Measurements from ENCODE around the gene TMEM158.

Gene TMEM158

DNA sequence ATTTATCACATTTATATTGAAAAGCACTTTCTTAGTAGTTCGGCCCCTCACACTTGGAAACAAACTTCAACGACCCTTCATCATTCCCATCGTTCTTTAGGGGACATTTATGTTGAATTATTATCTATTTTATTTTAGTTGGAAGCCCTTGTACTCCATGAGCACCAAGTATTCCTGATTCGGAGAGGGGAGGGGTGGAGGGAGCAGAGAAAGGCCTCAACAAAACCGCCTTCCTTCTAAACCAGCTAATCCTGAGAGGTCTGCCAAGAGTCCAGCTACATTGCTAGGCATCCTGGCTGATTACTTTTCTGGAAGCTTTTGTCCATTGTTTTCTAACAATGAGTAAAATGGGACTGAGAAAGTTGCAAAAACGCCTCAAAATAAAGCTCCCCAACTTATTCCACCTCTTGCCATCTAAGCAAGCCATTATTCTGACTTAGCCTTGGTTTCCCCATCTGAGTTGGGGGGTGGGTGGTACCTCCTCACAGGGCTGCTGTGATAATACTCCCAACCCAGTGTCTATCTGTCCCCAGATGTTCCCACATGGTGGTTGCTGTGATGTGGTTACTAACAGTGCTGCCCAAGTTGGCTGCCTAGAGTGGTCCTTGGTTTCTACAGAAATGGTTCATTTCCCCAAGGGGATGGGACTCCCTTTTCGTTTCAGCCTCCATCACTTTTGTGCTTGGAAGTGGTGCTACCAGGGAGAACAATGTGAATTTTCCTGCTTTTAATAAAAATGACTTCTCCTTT lies 1.2 kb upstream of the TMEM158 start:
- H3K4me3 ChIP-seq (ENCODE audit: low read depth, low read length) = no peak overlapping the region
- TF ChIP-seq, protein P1, sequence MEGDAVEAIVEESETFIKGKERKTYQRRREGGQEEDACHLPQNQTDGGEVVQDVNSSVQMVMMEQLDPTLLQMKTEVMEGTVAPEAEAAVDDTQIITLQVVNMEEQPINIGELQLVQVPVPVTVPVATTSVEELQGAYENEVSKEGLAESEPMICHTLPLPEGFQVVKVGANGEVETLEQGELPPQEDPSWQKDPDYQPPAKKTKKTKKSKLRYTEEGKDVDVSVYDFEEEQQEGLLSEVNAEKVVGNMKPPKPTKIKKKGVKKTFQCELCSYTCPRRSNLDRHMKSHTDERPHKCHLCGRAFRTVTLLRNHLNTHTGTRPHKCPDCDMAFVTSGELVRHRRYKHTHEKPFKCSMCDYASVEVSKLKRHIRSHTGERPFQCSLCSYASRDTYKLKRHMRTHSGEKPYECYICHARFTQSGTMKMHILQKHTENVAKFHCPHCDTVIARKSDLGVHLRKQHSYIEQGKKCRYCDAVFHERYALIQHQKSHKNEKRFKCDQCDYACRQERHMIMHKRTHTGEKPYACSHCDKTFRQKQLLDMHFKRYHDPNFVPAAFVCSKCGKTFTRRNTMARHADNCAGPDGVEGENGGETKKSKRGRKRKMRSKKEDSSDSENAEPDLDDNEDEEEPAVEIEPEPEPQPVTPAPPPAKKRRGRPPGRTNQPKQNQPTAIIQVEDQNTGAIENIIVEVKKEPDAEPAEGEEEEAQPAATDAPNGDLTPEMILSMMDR (IDR thresholded peaks at IDR 0.05; ENCODE audit: insufficient read depth, low read length, missing control alignments) = no peak
- CTCF ChIA-PET = interaction anchor here (1.1 to 9.1 kb wide), 10 partner anchors 16 to 282 kb away, joined by 3 to 239 read pairs (median 12); no protein-coding TSS in a partner anchor
- POLR2A ChIA-PET = no interaction called here
- DNase-seq (ENCODE audit: low read depth, low spot score) = no peak

DNA sequence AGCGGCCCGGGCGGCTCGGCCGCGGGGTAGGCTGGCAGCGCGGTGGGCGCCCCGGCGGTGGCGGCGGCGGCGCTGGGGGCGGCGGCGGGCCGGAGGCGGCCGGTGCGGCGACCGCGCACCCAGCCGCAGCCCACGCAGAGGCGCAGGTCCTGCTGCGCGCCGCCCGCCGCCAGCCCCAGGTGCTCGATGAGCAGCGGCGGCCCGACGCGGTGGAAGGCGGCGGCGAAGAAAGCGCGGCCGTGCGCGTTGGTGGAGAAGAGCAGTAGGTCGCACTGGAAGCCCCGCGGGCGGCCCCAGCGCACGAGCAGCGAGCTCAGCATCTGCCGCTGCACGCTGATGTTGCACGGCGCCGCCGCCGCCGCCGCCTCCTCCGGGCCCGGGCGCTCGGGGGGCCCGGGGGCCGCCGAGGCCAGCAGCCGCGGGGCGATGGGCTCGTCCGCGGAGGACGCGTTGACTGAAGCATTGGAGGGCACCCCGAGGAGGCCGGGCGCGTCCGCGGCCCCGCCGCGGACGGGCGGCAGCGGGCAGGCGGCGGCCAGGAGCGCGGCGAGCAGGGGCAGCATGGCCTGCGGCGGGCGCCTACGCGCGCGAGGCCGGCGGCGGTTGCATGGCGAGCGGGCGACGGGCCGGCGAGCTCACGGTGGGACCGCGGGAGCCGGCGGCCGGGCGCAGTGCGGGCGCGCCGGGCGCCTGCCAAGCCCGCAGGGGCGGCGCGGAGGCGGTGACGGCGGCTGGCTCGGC lies 452 bp downstream of the TMEM158 start:
- ChIA-PET POLR2A (interaction anchor here (1.0 to 1.5 kb wide), 2 partner anchors 163 to 258 kb away, joined by 3 to 6 read pairs; partner anchors contain the start of gene LARS2), CTCF (interaction anchor here (0.6 to 9.1 kb wide), 17 partner anchors 15 to 287 kb away, joined by 3 to 239 read pairs (median 4); no protein-coding TSS in a partner anchor)
- no peak for DNase-seq (ENCODE audit: low read depth, low spot score)
- TF ChIP-seq, protein P1 (IDR thresholded peaks at IDR 0.05; ENCODE audit: insufficient read depth, low read length, missing control alignments) = no peak
- peak overlapping the region; percentile 75 for H3K4me3 ChIP-seq (ENCODE audit: low read depth, low read length)

DNA sequence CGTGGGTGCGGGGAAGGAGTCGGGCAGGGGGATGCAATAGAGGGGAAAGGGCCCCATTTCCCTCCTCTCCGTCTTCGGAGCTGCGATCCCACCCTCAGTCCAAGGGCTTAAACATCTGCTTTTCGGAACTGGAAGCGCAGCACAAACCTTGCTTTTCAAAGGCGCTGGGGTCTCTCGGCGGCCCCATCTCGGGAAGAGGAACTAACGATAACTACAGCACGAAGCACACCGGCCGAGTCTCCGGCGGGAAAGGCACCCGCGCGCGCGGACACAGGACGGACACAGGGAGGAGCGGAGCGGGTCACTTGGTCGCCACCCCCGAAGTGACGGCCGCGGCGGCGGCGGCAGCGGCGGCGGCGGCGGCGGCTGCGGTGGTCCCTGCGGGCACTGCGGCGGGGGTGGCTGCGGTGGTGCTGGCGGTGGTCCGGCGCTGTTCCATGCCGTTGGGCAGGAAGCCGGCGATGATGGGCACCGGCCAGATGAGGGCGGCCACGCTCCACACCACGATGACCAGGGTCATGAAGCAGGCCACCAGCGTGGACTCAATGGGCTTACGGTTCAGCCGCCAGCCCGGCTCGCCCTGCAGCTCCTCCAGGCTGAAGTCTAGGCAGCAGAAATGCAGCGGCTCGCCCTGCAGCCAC lies 1.1 kb downstream of the TMEM158 start:
- TF ChIP-seq, protein P1 (IDR thresholded peaks at IDR 0.05; ENCODE audit: insufficient read depth, low read length, missing control alignments) = peak; percentile 86
- peak overlapping the region; percentile 75 for H3K4me3 ChIP-seq (ENCODE audit: low read depth, low read length)
- CTCF ChIA-PET = interaction anchor here (0.6 to 9.1 kb wide), 19 partner anchors 10 to 435 kb away, joined by 3 to 239 read pairs (median 7); no protein-coding TSS in a partner anchor
- POLR2A ChIA-PET = interaction anchor here (1.0 to 1.5 kb wide), 2 partner anchors 163 to 259 kb away, joined by 3 to 6 read pairs; partner anchors contain the start of gene LARS2
- no peak for DNase-seq (ENCODE audit: low read depth, low spot score)

DNA sequence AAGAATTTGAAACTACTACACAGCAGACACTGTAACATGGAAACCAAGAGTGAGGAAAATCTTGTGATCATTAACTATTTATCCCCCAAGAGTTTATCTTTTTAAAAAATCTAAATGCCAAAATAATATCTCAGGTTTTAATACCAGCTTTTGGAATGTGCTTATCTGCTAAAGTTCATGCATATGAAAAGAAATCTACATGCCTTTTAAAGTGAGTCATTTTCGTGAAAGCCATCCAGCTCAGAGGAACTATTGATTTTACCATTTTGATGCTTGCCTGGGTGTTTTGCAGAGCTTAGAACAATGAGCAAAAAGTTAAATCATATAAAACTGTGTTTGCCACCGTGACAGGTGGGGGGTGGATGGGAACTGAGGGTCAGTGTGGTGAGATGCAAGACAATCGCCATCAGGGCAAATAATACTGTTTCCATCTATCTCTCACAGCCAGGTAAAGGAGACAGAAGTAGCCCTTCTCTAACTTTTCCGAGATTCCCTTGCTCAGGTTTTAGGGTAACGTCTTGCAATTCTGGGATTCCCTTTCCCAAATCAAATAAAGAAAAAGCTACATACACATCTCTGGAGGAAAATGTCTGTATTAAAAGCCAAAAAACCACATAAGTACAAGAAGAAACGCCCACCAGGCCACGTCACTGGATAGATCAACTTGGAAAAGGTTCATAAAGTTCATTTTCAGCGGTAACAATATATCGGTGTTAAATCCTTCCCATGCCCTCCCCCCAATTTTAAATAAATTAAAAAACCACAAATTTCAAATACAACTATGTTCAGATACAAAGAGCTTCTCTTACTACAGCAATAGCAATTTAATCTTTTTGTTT lies 2.0 kb downstream of the TMEM158 start:
- POLR2A ChIA-PET = interaction anchor here (0.6 kb wide), 1 partner anchor 161 kb away, joined by 3 read pairs; no protein-coding TSS in a partner anchor
- no peak for DNase-seq (ENCODE audit: low read depth, low spot score)
- H3K4me3 ChIP-seq (ENCODE audit: low read depth, low read length) = peak overlapping the region; percentile 75
- CTCF ChIA-PET = interaction anchor here (0.6 to 9.1 kb wide), 17 partner anchors 9 to 436 kb away, joined by 3 to 239 read pairs (median 8); no protein-coding TSS in a partner anchor
- TF ChIP-seq, protein P1 (IDR thresholded peaks at IDR 0.05; ENCODE audit: insufficient read depth, low read length, missing control alignments) = no peak

DNA sequence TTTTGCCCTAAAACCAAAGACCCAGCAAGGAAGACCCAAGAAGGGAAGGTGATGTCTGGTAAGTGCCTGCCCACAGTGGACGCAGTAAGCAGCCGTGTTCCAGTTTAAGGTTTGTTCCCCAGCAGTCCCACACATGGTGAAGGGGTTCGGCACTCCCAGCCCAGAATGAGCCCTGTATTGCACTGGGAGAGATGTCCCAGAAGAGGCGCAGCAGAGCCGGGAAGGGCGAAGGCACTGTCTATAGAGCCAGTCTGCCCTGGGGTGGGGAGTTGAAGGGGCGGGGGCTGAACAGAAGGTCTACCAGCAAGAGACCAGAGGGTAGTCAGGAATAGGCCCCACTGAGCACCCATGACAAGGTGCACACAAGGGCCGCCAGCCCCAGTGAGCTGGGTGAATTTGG lies 6.4 kb downstream of the TMEM158 start:
- ChIA-PET CTCF (interaction anchor here (0.7 to 17.1 kb wide), 5 partner anchors 9 to 422 kb away, joined by 3 to 621 read pairs (median 5); no protein-coding TSS in a partner anchor), POLR2A (interaction anchor here (1.0 kb wide), 1 partner anchor 20 kb away, joined by 3 read pairs; no protein-coding TSS in a partner anchor)
- TF ChIP-seq, protein P1 (IDR thresholded peaks at IDR 0.05; ENCODE audit: insufficient read depth, low read length, missing control alignments) = no peak
- no peak overlapping the region for H3K4me3 ChIP-seq (ENCODE audit: low read depth, low read length)
- no peak for DNase-seq (ENCODE audit: low read depth, low spot score)

All from AG04449 (cell line).